A549 (cell line): ENCODE data around the gene POTEE. TPM values are rescaled to one million over a fixed set of nuclear protein-coding genes. Genes with fewer than 3 reads are reported as not detected.
"Not testable (repeated sequence)": the region's sequence is repeated elsewhere in the genome, so short reads cannot be mapped to it uniquely, and the experiment has no call there.

Experiments
- ATAC-seq, 2 experiments: fragments of 200-7000 bp in 1 of 2; fragments of >200 bp in 1 of 2; cut with Nextera tagmentation in 1 of 2; cut with Tn5 transposase in 1 of 2; 3 replicates each; pipeline versions ENCODE4 v1.8.0 to v1.9.1; 2018 to 2020; ENCODE audit warnings: mild to moderate bottlenecking in 1 of 2, moderate library complexity in 1 of 2
- CTCF ChIA-PET: fragments of 300-600 bp; sonication (Branson Sonifier 250); formaldehyde crosslinking; extraction: SDS; loops from one replicate; lab custom pipeline; 2021; ENCODE audit warnings: antibody characterized with exemption, inconsistent platforms; lab: Yijun Ruan, JAX
- POLR2A ChIA-PET: fragments of 350-600 bp; formaldehyde crosslinking; extraction: SDS; loops from one replicate; lab custom pipeline; 2021; ENCODE audit warnings: antibody characterized with exemption, inconsistent platforms; lab: Yijun Ruan, JAX
- DNase-seq, 2 experiments: peaks; one replicate each; pipeline versions ENCODE4 v3.0.0 to v3.0.0-alpha.2; 2011 to 2016; ENCODE audit warnings: low read depth in 1 of 2, low spot score in 1 of 2
- FAIRE-seq: peaks from 2 replicates; lab custom pipeline; 2011; peaks lifted over from hg19 to GRCh38; lab: Jason Lieb, UNC
- H3K27ac ChIP-seq, 2 experiments: fragments of >200 bp; sonication (Bioruptor Twin); formaldehyde crosslinking; 3 replicates each; pipeline ENCODE4 v1.5.1; 2016 to 2017
- H3K4me1 ChIP-seq: fragments of >200 bp; sonication (Bioruptor Twin); formaldehyde crosslinking; 3 replicates; pipeline ENCODE4 v1.6.1; 2016
- H3K4me2 ChIP-seq: fragments of >200 bp; sonication (Bioruptor Twin); formaldehyde crosslinking; 3 replicates; pipeline ENCODE4 v1.6.1; 2016
- H3K4me3 ChIP-seq: fragments of >200 bp; sonication (Bioruptor Twin); formaldehyde crosslinking; 3 replicates; pipeline ENCODE4 v1.5.1; 2016
- H3K9me3 ChIP-seq: fragments of >200 bp; sonication (Bioruptor Twin); formaldehyde crosslinking; 3 replicates; pipeline ENCODE4 v1.6.1; 2016
- BCL3 ChIP-seq: fragments of >200 bp; sonication (Bioruptor Twin); formaldehyde crosslinking; IDR thresholded peaks from 3 replicates; pipeline ENCODE4 v1.6.1; 2016
- CBX2 ChIP-seq: fragments of 200-600 bp; sonication (generic); IDR thresholded peaks from 2 replicates; pipeline ENCODE4 v1.6.1; 2016; ENCODE audit warnings: low read depth, mild to moderate bottlenecking, borderline replicate concordance
- CBX8 ChIP-seq: fragments of 200-600 bp; sonication (generic); IDR thresholded peaks from 2 replicates; pipeline ENCODE4 v1.6.1; 2016
- CTCF ChIP-seq: fragments of >200 bp; sonication (Bioruptor Twin); formaldehyde crosslinking; IDR thresholded peaks from 3 replicates; pipeline ENCODE4 v1.5.1; 2016
- ELK1 ChIP-seq: fragments of 150-350 bp; IDR thresholded peaks from 2 replicates; pipeline ENCODE4 v1.6.1; 2014; ENCODE audit warnings: low read depth, mild to moderate bottlenecking, low read length
- EP300 ChIP-seq, 2 experiments: fragments of >200 bp; sonication (Bioruptor Twin); formaldehyde crosslinking; IDR thresholded peaks; 2 replicates in 1 of 2; 3 replicates in 1 of 2; pipeline ENCODE4 v1.6.1; 2016 to 2017
- FOSB ChIP-seq: fragments of 250-450 bp; sonication (Bioruptor Pico); IDR thresholded peaks from 2 replicates; pipeline ENCODE4 v1.5.0; 2020; ENCODE audit warnings: mild to moderate bottlenecking, moderate library complexity
- GATA3 ChIP-seq: IDR thresholded peaks from 2 replicates; pipeline ENCODE4 v1.6.1; 2012; ENCODE audit warnings: borderline replicate concordance
- HDAC2 ChIP-seq: fragments of 200-600 bp; sonication (generic); IDR thresholded peaks from 2 replicates; pipeline ENCODE4 v1.6.1; 2016
- HES2 ChIP-seq: fragments of >200 bp; sonication (Bioruptor Twin); formaldehyde crosslinking; IDR thresholded peaks from 2 replicates; pipeline ENCODE4 v1.6.1; 2016
- MAX ChIP-seq: IDR thresholded peaks from 2 replicates; pipeline ENCODE4 v1.6.1; 2012
- MAZ ChIP-seq: fragments of 150-350 bp; IDR thresholded peaks from 2 replicates; pipeline ENCODE4 v1.6.1; 2014; ENCODE audit warnings: antibody characterized with exemption, low read depth, low read length, borderline replicate concordance
- MYC ChIP-seq: IDR thresholded peaks from 2 replicates; pipeline ENCODE4 v1.6.1; 2012; ENCODE audit warnings: mild to moderate bottlenecking, inconsistent platforms, low read length, improper control_type of control experiment, borderline replicate concordance
- NR3C1 ChIP-seq: fragments of >200 bp; sonication (Bioruptor Twin); formaldehyde crosslinking; IDR thresholded peaks from 3 replicates; pipeline ENCODE4 v1.6.1; 2017
- POLR2AphosphoS2 ChIP-seq: conservative IDR thresholded peaks from 2 replicates; pipeline ENCODE4 v1.6.1; 2012; ENCODE audit warnings: low read length, improper control_type of control experiment, inconsistent platforms
- REST ChIP-seq: fragments of 200-600 bp; sonication (generic); IDR thresholded peaks from 2 replicates; pipeline ENCODE4 v1.6.1; 2016; ENCODE audit warnings: antibody characterized with exemption, mild to moderate bottlenecking, moderate library complexity
- ZC3H11A ChIP-seq: fragments of 450-650 bp; IDR thresholded peaks from 2 replicates; pipeline ENCODE4 v1.6.1; 2014; ENCODE audit warnings: antibody characterized with exemption, mild to moderate bottlenecking
- ZSCAN20 ChIP-seq: fragments of 250-450 bp; sonication (Bioruptor Pico); IDR thresholded peaks from 2 replicates; pipeline ENCODE4 v1.8.0; 2022; ENCODE audit warnings: mild to moderate bottlenecking, moderate library complexity
- WGBS: methylation state at CpG from one replicate; pipeline ENCODE4 v1.1.6; 2017; ENCODE audit errors: missing lambda C conversion rate; 5-methylcytosine and 5-hydroxymethylcytosine counted together
- polyA minus RNA-seq: library from RNA; depleted of rRNA, polyadenylated mRNA; stranded (reverse); fragments of >200 nt; gene quantifications from 2 replicates; pipeline ENCODE4 v1.2.3, GENCODE V29; 2011; rRNA and poly(A)+ RNA removed
- polyA plus RNA-seq, 4 experiments: library from polyadenylated mRNA; depleted of rRNA in 3 of 4; stranded (reverse); fragments of >200 nt; fragmentation: RNase III in 1 of 4; extraction: RNeasy Plus Mini Kit Qiagen cat#74134 plus additional on column Dnase treatment in 1 of 4; gene quantifications; 2 replicates in 3 of 4; 3 replicates in 1 of 4; pipeline ENCODE4 v1.2.3, GENCODE V29; 2011 to 2017

POTEE gene
- polyA plus RNA-seq (2011; rRNA removed) = 0.07 and 0.10 TPM in 2 replicates
- 0.03 TPM in 2 replicates for polyA plus RNA-seq (2012; cell fraction: cytosol; rRNA removed)
- 0.01 and 0.02 TPM in 2 replicates for polyA plus RNA-seq (2012; cell fraction: nucleus; rRNA removed)
- 0.05 to 0.11 TPM (median 0.05 TPM) in 3 replicates for polyA plus RNA-seq (2017; fragmentation: RNase III; extraction: RNeasy Plus Mini Kit Qiagen cat#74134 plus additional on column Dnase treatment)
- 0.15 and 0.50 TPM in 2 replicates for polyA minus RNA-seq

- H3K4me1 ChIP-seq, CTCF ChIA-PET, H3K4me3 ChIP-seq, FAIRE-seq, POLR2A ChIA-PET, H3K9me3 ChIP-seq, H3K4me2 ChIP-seq, H3K27ac ChIP-seq: not testable (repeated sequence)
- DNase-seq = peak in 1 of 2 experiments; percentile 2
- ATAC-seq = peak; percentile 52 to 78; a peak in 3 of 6 replicates
- 75% methylated on average over 28 of the region's 33 CpGs for WGBS
Observed at GRCh38 chr2:131209030-131209772, at the start of gene POTEE. Gene POTEE, plus strand, starts transcription at chr2:131209536. Its CDS starts 8,867 bp downstream, at chr2:131218403.

GRCh38 chr2:131165562-131165961 is 43.8 kb upstream of the POTEE start:
- ATAC-seq, H3K4me3 ChIP-seq, POLR2A ChIA-PET, H3K27ac ChIP-seq, H3K4me2 ChIP-seq, FAIRE-seq, H3K4me1 ChIP-seq, DNase-seq, H3K9me3 ChIP-seq: not testable (repeated sequence)
- CTCF ChIA-PET = interaction anchor here (1.2 to 3.5 kb wide), 2 partner anchors 11 to 12 kb away, joined by 4 to 21 read pairs; no protein-coding TSS in a partner anchor
- peak; percentile 76 for TF ChIP-seq ZC3H11A
- 72% methylated on average over 5 of the region's 5 CpGs for WGBS

GRCh38 chr2:131168538-131168937 is 40.8 kb upstream of the POTEE start:
- POLR2A ChIA-PET = no interaction called here
- no peaks in the 10 kb centered on the region for H3K4me1 ChIP-seq
- CTCF ChIA-PET = interaction anchor here (0.7 to 1.4 kb wide), 2 partner anchors 9 to 14 kb away, joined by 3 to 4 read pairs; no protein-coding TSS in a partner anchor
- FAIRE-seq = no peak
- H3K9me3 ChIP-seq = no peaks in the 10 kb centered on the region
- ATAC-seq = no peak
- H3K4me3 ChIP-seq = no peak overlapping the region
- H3K27ac ChIP-seq = no peak overlapping the region
- DNase-seq = no peak
- 37% methylated on average over 5 of the region's 5 CpGs for WGBS
- no peak overlapping the region for H3K4me2 ChIP-seq
- TF ChIP-seq REST (no peak), CTCF (no peak), MAZ (no peak), HES2 (no peak), GATA3 (no peak), BCL3 (no peak), POLR2AphosphoS2 (no peak), MYC (no peak), MAX (no peak), CBX8 (no peak), EP300 (IDR thresholded peaks at IDR 0.05) (no peak), NR3C1 (no peak), ZSCAN20 (CRISPR knock-in tag) (no peak), FOSB (no peak), HDAC2 (no peak), CBX2 (no peak), ELK1 (no peak)
